Diencephalon (tissue), 1 donor: ENCODE results near the gene MADD. TPM values are rescaled to one million over a fixed set of nuclear protein-coding genes. Genes with fewer than 3 reads are reported as not detected.

Source experiments
- total RNA-seq: library from RNA; depleted of rRNA; stranded (reverse); fragments of >200 nt; gene quantifications from one replicate; pipeline ENCODE4 v1.2.3, GENCODE V29; 2014

The MADD gene
- 89.0 TPM for total RNA-seq

GRCh38 chr11:47269829-47270305 lies at the start of gene MADD:
Gene MADD, plus strand, starts transcription at chr11:47270133.

DNA sequence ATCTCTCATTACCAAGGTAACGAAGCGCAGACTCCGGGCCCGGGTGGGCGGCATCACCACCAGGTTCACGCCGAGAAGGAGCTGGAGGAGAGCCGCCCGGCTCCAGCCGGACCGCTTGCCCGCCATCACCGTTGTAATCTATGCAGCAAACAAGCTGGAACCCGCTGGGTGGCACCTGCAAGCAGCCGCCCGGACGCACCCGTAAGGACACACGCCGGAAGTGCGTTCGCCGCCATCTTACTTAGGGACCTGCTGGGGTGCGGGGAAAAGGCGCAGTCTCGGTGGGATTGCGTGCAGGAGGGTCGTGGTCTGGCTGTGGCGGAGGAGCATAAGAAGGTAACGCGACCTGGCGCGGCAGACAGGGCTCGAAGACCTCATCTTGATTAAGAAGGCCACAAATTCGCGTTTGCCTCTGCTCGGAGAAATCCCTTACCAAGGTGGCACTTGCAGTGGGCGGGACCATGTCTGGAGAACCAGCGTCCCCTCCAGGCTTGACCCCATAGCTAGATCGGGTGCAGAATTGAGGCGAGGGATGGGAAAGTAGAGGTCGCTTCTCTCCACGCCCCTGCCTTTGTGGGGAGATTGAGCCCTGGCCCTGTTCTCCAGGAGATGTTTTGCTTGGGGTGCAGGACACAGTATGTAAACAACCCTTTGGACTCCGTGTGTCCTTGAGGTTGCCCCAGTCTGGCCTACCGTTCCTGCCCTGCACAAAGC lies 21.1 kb upstream of the MADD start, which contains the start of gene ACP2:
ACP2 (minus strand) TSS at position 151 of the 714 bp plus-strand sequence; CDS start at position 126, 25 bp downstream.

DNA sequence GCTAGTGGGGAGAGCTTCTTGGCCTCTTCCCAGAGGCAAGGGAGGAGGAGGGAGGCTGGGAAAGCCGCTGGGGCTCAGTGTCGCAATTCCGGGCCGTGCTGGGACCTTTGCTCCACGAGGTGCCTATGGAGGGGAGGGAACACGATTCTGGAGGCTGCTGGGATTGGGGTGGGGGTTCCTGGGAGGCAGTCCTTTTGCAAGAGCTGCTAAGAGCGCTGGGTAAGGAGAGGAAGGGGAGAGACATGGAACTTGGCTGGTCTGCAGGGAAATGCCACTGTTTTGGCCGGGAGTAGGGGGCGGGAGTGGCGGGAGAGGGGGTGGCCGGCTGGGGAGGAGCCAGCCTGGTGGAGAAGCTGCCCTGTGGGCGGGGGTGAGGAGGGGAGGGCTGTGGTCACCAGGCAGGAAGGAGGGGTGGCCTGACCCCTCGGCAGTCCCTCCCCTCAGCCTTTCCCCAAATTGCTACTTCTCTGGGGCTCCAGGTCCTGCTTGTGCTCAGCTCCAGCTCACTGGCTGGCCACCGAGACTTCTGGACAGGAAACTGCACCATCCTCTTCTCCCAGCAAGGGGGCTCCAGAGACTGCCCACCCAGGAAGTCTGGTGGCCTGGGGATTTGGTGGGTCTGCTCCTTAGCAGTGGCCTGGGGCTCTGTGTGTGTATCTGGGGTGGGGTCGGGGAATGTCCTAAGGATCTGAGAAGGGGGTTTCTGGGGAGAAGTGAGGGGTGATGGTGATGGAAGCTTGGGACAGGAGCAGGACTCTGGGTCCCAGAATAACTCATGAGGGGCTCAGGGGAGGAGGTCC lies 12.2 kb upstream of the MADD start, which contains the start of gene NR1H3:
NR1H3 (plus strand) TSS at position 480 of the 800 bp plus-strand sequence. CDS start 1,221 bp downstream, outside the sequence.

DNA sequence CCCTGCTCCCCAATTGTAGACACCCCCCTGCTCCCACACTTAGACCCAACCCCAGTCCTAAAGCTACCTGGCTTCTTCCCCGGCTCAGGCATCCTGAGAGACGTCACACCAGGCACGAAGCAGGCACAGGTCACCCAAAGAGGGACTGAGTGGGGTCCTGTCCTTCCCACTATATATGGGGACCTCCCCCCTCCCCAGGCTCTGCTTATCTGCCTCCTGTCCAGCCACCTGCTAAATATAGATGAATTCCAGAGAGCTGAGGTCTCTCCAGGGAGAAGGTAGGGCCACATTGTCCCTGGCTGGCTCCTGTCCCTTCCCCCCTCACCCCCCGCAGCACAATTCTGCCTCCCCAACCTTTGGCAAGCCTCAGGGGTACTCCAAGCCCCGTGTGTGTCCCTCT lies 82.6 kb downstream of the MADD start, which contains the start of gene MYBPC3:
MYBPC3 (minus strand) TSS at position 147 of the 400 bp plus-strand sequence; CDS start at position 92, 55 bp downstream.

DNA sequence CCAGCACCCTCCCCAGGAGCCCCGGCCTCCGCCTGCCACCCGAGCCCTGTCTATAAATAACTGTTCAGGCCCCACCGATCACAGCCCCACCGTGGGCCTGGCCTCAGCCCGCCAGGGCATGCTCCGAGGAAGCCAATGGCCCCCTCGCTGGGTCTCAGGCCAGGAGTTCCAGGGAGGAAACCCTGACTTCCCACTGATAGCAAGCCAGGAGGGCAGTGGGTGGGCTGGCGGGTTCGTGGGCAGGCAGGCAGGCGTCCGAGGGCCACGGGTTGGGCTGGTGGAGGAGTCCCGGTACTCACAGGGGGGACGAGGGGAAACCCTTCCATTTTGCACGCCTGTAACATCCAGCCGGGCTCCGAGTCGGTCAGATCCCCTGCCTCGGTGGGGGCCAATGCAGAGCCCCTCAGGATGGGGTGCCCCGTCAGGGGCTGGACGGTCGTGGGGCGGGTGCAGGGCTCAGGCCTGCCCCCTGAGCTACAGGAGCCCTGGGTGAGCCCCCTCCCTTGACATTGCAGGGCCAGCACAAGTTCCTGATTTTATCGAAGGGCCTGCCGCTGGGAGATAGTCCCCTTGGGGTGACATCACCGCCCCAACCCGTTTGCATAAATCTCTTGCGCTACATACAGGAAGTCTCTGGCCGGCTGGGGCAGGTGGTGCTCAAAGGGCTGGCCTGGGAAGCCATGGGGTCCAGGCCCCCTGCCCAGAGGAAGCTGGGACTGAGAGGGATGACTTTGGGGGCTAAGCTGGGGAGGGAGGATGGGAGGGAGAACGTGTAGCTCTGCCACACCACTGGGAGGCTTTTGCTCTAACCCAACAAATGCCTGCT lies 108.3 kb downstream of the MADD start, which contains the start of gene SPI1:
SPI1 (minus strand) TSS at position 538 of the 826 bp plus-strand sequence; CDS start at position 344, 194 bp downstream.

Other genes starting within 250 kb of the MADD start
- gene ARFGAP2, start 93.3 kb upstream of the MADD start, total RNA-seq = 117 TPM
- gene PACSIN3, start 83.7 kb upstream of the MADD start, total RNA-seq = 3.5 TPM
- 3.7 TPM for gene DDB2, start 55.2 kb upstream of the MADD start, total RNA-seq
- 43.1 TPM for gene ACP2, start 21.3 kb upstream of the MADD start, total RNA-seq
- 11.5 TPM for gene NR1H3, start 12.1 kb upstream of the MADD start, total RNA-seq
- not detected for gene MYBPC3, start 82.6 kb downstream of the MADD start, total RNA-seq
- 1.8 TPM for gene SPI1, start 108.4 kb downstream of the MADD start, total RNA-seq
- 12.5 TPM for gene SLC39A13, start 138.5 kb downstream of the MADD start, total RNA-seq
- gene PSMC3, start 156.3 kb downstream of the MADD start, total RNA-seq = 108 TPM
- not detected for gene RAPSN, start 179.0 kb downstream of the MADD start, total RNA-seq